Mucosa of rectum (tissue), 2 donors: Measurements from ENCODE around the gene ASMTL.

Experiments used
- H3K27ac ChIP-seq, 2 donors: one replicate each; pipeline ENCODE4 v1.7.0; 2013; ENCODE audit warnings: inconsistent platforms in 2 of 2, low read depth in 2 of 2, low read length in 2 of 2
- H3K27me3 ChIP-seq, 2 donors: one replicate each; pipeline ENCODE4 v1.7.0; 2013; ENCODE audit warnings: low read length in 2 of 2; ENCODE audit not compliant: control insufficient read depth in 2 of 2, insufficient read depth in 2 of 2
- H3K36me3 ChIP-seq, 2 donors: one replicate each; pipeline ENCODE4 v1.7.0; 2013; ENCODE audit warnings: low read length in 2 of 2; ENCODE audit not compliant: control insufficient read depth in 2 of 2, insufficient read depth in 2 of 2
- H3K4me1 ChIP-seq, 2 donors: one replicate each; pipeline ENCODE4 v1.7.0; 2013; ENCODE audit warnings: low read length in 2 of 2, mild to moderate bottlenecking in 1 of 2; ENCODE audit not compliant: control insufficient read depth in 2 of 2, insufficient read depth in 2 of 2
- H3K4me3 ChIP-seq, 2 donors: one replicate each; pipeline ENCODE4 v1.7.0; 2013; ENCODE audit warnings: low read length in 2 of 2
- H3K9ac ChIP-seq, 2 donors: one replicate each; pipeline ENCODE4 v1.7.0; 2013; ENCODE audit warnings: low read length in 2 of 2, low read depth in 1 of 2, mild to moderate bottlenecking in 1 of 2
- H3K9me3 ChIP-seq, 2 donors: one replicate each; pipeline ENCODE4 v1.7.0; 2013; ENCODE audit warnings: low read length in 2 of 2; ENCODE audit not compliant: control insufficient read depth in 2 of 2
- donor health status: healthy.
- donor health status: Normal muscosa, but diverticular disease.

ASMTL gene

DNA sequence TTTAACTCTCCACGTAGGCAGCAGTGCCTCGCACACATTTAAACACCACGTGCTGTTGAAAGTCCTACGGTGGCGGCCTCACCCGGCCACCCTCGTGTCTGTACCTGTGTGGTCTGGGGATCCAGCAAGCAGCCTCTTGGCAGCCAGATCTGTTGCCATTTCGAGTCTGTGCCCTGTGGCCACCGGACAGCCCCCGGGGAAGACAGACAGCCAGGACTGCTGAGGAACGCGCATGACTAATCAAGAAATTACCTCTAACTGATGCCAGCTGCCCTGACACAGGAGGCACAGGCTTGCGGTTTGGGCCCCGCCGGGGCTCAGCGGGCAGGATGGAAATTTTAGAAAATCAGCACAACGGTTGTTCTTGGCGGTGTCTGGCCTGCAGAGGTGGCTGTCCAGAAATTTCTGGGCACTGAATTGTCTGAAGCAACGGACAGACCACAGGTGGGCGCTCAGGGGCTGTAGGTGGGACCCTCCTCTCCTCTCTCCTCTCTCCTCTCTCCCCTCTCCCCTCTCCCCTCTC lies 15.6 kb upstream of the ASMTL start:
- no peaks in the 10 kb centered on the region for H3K36me3 ChIP-seq
- no peaks in the 10 kb centered on the region for H3K9me3 ChIP-seq
- peaks cover 0 to 3% of the 10 kb centered on the region in 2 donors for H3K27me3 ChIP-seq
- peak overlapping the region in 1 of 2 donors; percentile 24 for H3K9ac ChIP-seq
- H3K4me1 ChIP-seq, result peaks cover 2 to 4% of the 10 kb centered on the region in 2 donors
- no peak overlapping the region for H3K4me3 ChIP-seq
- peak overlapping the region in 1 of 2 donors; percentile 52 for H3K27ac ChIP-seq

GRCh38 chrX:1466971-1467561 lies 14.4 kb upstream of the ASMTL start:
- Histone ChIP-seq H3K27ac (peak overlapping the region; percentile 42 to 57), H3K4me3 (peak overlapping the region in 1 of 2 donors; percentile 31), H3K4me1 (peaks cover 2 to 4% of the 10 kb centered on the region in 2 donors), H3K9ac (no peak overlapping the region), H3K9me3 (no peaks in the 10 kb centered on the region), H3K27me3 (peaks cover 0 to 3% of the 10 kb centered on the region in 2 donors), H3K36me3 (no peaks in the 10 kb centered on the region)

- Histone ChIP-seq H3K9me3 (no peaks in the 10 kb centered on the region), H3K36me3 (no peaks in the 10 kb centered on the region), H3K4me1 (peaks cover 2 to 4% of the 10 kb centered on the region in 2 donors), H3K4me3 (no peak overlapping the region), H3K9ac (no peak overlapping the region), H3K27me3 (peaks cover 0 to 3% of the 10 kb centered on the region in 2 donors), H3K27ac (no peak overlapping the region)
Observed at GRCh38 chrX:1466232-1466661, 13.5 kb upstream of the ASMTL start.

- H3K9ac ChIP-seq, result no peak overlapping the region
- peaks cover 0 to 3% of the 10 kb centered on the region in 2 donors for H3K27me3 ChIP-seq
- peaks cover 2 to 4% of the 10 kb centered on the region in 2 donors for H3K4me1 ChIP-seq
- no peak overlapping the region for H3K4me3 ChIP-seq
- no peaks in the 10 kb centered on the region for H3K9me3 ChIP-seq
- H3K27ac ChIP-seq, result no peak overlapping the region
- no peaks in the 10 kb centered on the region for H3K36me3 ChIP-seq
Observed at GRCh38 chrX:1465286-1466231, 12.8 kb upstream of the ASMTL start.

DNA sequence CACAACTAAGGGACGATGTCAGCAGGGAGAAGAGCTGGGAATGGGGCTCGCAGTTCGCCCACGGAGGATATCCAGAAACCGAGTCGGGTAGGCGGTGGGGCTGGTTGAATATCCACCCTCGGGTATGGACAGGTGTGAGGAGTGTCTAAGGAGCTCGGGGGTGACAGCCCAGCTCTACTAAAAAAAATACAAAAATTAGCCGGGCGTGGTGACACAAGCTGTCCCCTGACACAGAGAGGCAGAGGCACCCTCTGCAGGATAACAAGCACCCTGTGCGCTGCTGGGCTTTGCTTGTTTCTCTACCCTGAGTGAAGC lies 12.2 kb upstream of the ASMTL start:
- Histone ChIP-seq H3K27ac (no peak overlapping the region), H3K9me3 (no peaks in the 10 kb centered on the region), H3K36me3 (no peaks in the 10 kb centered on the region), H3K27me3 (peaks cover 0 to 3% of the 10 kb centered on the region in 2 donors), H3K9ac (no peak overlapping the region), H3K4me3 (no peak overlapping the region), H3K4me1 (peaks cover 2 to 4% of the 10 kb centered on the region in 2 donors)

GRCh38 chrX:1464041-1464970 lies 11.6 kb upstream of the ASMTL start:
- Histone ChIP-seq H3K36me3 (no peaks in the 10 kb centered on the region), H3K27me3 (peaks cover 0 to 3% of the 10 kb centered on the region in 2 donors), H3K27ac (no peak overlapping the region), H3K9me3 (no peaks in the 10 kb centered on the region), H3K4me1 (peaks cover 2 to 4% of the 10 kb centered on the region in 2 donors), H3K4me3 (no peak overlapping the region), H3K9ac (no peak overlapping the region)

DNA sequence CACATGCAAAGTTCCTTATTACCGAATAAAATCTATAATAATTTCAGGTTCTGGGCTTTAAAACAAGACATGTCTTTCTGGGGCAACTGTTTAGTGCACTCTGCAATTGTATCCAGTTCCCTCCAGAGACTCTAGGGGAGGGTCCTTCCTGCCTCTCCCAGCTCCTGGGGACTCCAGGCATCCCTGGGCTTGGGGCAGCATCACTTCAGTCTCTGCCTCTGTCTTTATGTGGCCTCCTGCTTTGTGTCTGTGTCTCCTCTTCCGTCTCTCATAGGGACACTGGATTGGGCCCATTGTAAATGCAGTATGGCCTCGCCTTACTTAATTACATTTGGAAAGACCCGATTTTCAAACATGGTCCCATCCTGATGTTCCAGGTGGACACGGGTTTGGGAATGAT lies 10.9 kb upstream of the ASMTL start:
- H3K27ac ChIP-seq, result no peak overlapping the region

DNA sequence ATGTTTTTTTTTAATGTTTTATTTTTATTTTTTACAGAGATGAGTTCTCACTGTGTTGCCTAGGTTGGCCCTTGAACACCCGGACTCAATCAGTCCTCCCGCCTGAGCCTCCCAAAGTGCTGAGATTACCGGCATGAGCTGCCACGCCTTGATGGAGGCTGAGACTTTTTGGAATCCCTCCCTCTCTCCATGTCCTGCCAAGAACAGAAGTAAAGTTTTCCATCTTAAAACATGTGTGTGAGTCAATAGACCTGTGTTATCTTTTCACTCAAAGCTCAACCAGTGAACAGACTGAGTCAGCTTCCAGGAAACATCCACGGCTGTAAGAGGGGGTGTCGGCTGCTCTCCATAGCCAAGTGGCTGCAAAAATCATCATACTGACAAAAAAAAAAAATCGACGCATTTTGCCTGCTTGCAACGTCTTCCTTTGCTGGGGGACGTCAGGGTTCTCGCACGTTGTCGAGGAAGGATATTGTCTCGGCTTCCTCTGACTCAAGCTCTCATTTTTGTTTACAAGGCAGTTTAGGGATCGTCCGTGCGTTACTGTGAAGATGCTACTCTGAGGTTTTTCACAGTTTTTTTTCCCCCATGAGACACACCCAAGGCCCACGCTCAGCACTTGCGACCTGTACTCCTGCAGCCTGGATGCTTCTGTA lies 10.0 kb upstream of the ASMTL start:
- peaks cover 0 to 2% of the 10 kb centered on the region in 2 donors for H3K4me1 ChIP-seq
- H3K27me3 ChIP-seq, result peaks cover 0 to 3% of the 10 kb centered on the region in 2 donors
- H3K4me3 ChIP-seq, result no peak overlapping the region
- H3K9me3 ChIP-seq, result no peaks in the 10 kb centered on the region
- H3K36me3 ChIP-seq, result no peaks in the 10 kb centered on the region
- no peak overlapping the region for H3K9ac ChIP-seq
- no peak overlapping the region for H3K27ac ChIP-seq

More for the DNA sequence above, 10.9 kb upstream of the ASMTL start:
- Histone ChIP-seq H3K27me3 (peaks cover 0 to 3% of the 10 kb centered on the region in 2 donors), H3K4me1 (peaks cover 2 to 4% of the 10 kb centered on the region in 2 donors), H3K36me3 (no peaks in the 10 kb centered on the region), H3K9ac (no peak overlapping the region), H3K4me3 (no peak overlapping the region), H3K9me3 (no peaks in the 10 kb centered on the region)

GRCh38 chrX:1462110-1462509 lies 9.4 kb upstream of the ASMTL start:
- Histone ChIP-seq H3K27me3 (peaks cover 0 to 3% of the 10 kb centered on the region in 2 donors), H3K36me3 (no peaks in the 10 kb centered on the region), H3K4me1 (no peaks in the 10 kb centered on the region), H3K9me3 (no peaks in the 10 kb centered on the region), H3K9ac (no peak overlapping the region), H3K4me3 (no peak overlapping the region), H3K27ac (no peak overlapping the region)
